Activated CD4-positive, alpha-beta T cell treated with anti-CD3 and anti-CD28 coated beads for 36 hours (primary cell): ENCODE data around the gene TSPAN17. TPM values are rescaled to one million over a fixed set of nuclear protein-coding genes. Genes with fewer than 3 reads are reported as not detected.
A peak's percentile ranks its signal among the peaks of the same experiment; 100 is the strongest.
"Not testable (repeated sequence)": the region's sequence is repeated elsewhere in the genome, so short reads cannot be mapped to it uniquely, and the experiment has no call there.

Experiments
- ATAC-seq: fragments of 200-7000 bp; cut with Tn5 transposase; one replicate; pipeline ENCODE4 v1.10.0; 2021; ENCODE audit warnings: mild to moderate bottlenecking, moderate library complexity
- CTCF ChIA-PET: fragments of 350-600 bp; sonication (Branson Sonifier 250); formaldehyde crosslinking; loops from one replicate; lab custom pipeline; 2021; ENCODE audit warnings: antibody characterized with exemption; lab: Charles Lee
- POLR2A ChIA-PET: fragments of 350-600 bp; sonication (Branson Sonifier 250); formaldehyde crosslinking; loops from one replicate; lab custom pipeline; 2021; ENCODE audit warnings: antibody characterized with exemption, inconsistent platforms; lab: Charles Lee
- DNase-seq: peaks from one replicate; pipeline ENCODE4 v3.0.0-alpha.2; 2020
- H3K27ac Mint-ChIP-seq: one replicate; pipeline ENCODE4 v1.8.0; 2021; ENCODE audit warnings: mixed read lengths
- H3K27me3 Mint-ChIP-seq: one replicate; pipeline ENCODE4 v1.8.0; 2021; ENCODE audit warnings: mixed read lengths
- H3K36me3 Mint-ChIP-seq: one replicate; pipeline ENCODE4 v1.8.0; 2021; ENCODE audit warnings: low read depth, mixed read lengths
- H3K4me1 Mint-ChIP-seq: one replicate; pipeline ENCODE4 v1.8.0; 2021; ENCODE audit warnings: mixed read lengths
- H3K4me3 Mint-ChIP-seq: one replicate; pipeline ENCODE4 v1.8.0; 2021; ENCODE audit warnings: mild to moderate bottlenecking, moderate library complexity, mixed read lengths
- H3K9me3 Mint-ChIP-seq: one replicate; pipeline ENCODE4 v1.8.0; 2021; ENCODE audit warnings: low read depth, mixed read lengths
- intact Hi-C, 2 experiments: fragments of 100-400 bp; cut with DNase I in 1 of 2; cut with micrococcal nuclease in 1 of 2; formaldehyde crosslinking; loops; one replicate each; pipeline versions ENCODE4 v1.14.2 to v1.15.1; 2022 to 2024; cut with DNase I, micrococcal nuclease
- microRNA-seq: library from miRNA; unstranded; fragments of <30 nt; microRNA quantifications from one replicate; pipeline ENCODE4 v1.2.0, GENCODE V29; 2021; ENCODE audit warnings: borderline replicate concordance
- total RNA-seq, 2 experiments: library from RNA; stranded (reverse); gene quantifications; one replicate each; pipeline ENCODE4 v1.2.3, GENCODE V29; 2021

TSPAN17 gene
- total RNA-seq, 2 experiments from 2014 or later = 19.4 to 25.2 TPM

- Mint-ChIP-seq H3K36me3 (no peaks in the 10 kb centered on the region), H3K4me3 (no peak overlapping the region), H3K27me3 (peaks cover 60% of the 10 kb centered on the region), H3K4me1 (no peaks in the 10 kb centered on the region), H3K27ac (no peak overlapping the region), H3K9me3 (no peaks in the 10 kb centered on the region)
- DNase-seq (no peak), ATAC-seq (no peak)
- CTCF ChIA-PET = interaction anchor here (0.6 to 0.7 kb wide), 3 partner anchors 45 to 1559 kb away, joined by 3 to 4 read pairs (median 3); no protein-coding TSS in a partner anchor
- POLR2A ChIA-PET = no interaction called here
- intact Hi-C loops = no loop called here
Observed at GRCh38 chr5:176697934-176698538, 50.8 kb downstream of the TSPAN17 start.

GRCh38 chr5:176699446-176699845 is 52.2 kb downstream of the TSPAN17 start:
- H3K27ac Mint-ChIP-seq, H3K4me3 Mint-ChIP-seq, intact Hi-C loops, H3K9me3 Mint-ChIP-seq, H3K36me3 Mint-ChIP-seq, ATAC-seq, H3K4me1 Mint-ChIP-seq, DNase-seq: not testable (repeated sequence)
- CTCF ChIA-PET = interaction anchor here (0.6 to 1.2 kb wide), 3 partner anchors 216 to 856 kb away, joined by 3 to 5 read pairs (median 3); no protein-coding TSS in a partner anchor
- POLR2A ChIA-PET = interaction anchor here (0.5 kb wide), 1 partner anchor 448 kb away, joined by 4 read pairs; no protein-coding TSS in a partner anchor
- peaks cover 51% of the 10 kb centered on the region for H3K27me3 Mint-ChIP-seq

GRCh38 chr5:176700239-176700847 is 53.1 kb downstream of the TSPAN17 start:
- H3K4me3 Mint-ChIP-seq = no peak overlapping the region
- H3K27me3 Mint-ChIP-seq = peaks cover 48% of the 10 kb centered on the region
- POLR2A ChIA-PET = no interaction called here
- intact Hi-C loops = no loop called here
- H3K9me3 Mint-ChIP-seq = no peaks in the 10 kb centered on the region
- DNase-seq = peak; percentile 49
- no peaks in the 10 kb centered on the region for H3K4me1 Mint-ChIP-seq
- ATAC-seq = peak; percentile 53
- H3K36me3 Mint-ChIP-seq = no peaks in the 10 kb centered on the region
- CTCF ChIA-PET = interaction anchor here (1.2 kb wide), 1 partner anchor 412 kb away, joined by 3 read pairs; no protein-coding TSS in a partner anchor
- no peak overlapping the region for H3K27ac Mint-ChIP-seq

- Mint-ChIP-seq H3K4me1 (no peaks in the 10 kb centered on the region), H3K27me3 (peaks cover 28% of the 10 kb centered on the region), H3K36me3 (no peaks in the 10 kb centered on the region), H3K9me3 (no peaks in the 10 kb centered on the region), H3K4me3 (no peak overlapping the region), H3K27ac (no peak overlapping the region)
- intact Hi-C loops = no loop called here
- ChIA-PET CTCF (interaction anchor here (1.1 kb wide), 1 partner anchor 42 kb away, joined by 4 read pairs; no protein-coding TSS in a partner anchor), POLR2A (no interaction called here)
- no peak for ATAC-seq
- no peak for DNase-seq
Observed at GRCh38 chr5:176702671-176703641, 55.7 kb downstream of the TSPAN17 start.

- intact Hi-C loops = no loop called here
- peaks cover 23% of the 10 kb centered on the region for H3K27me3 Mint-ChIP-seq
Observed at GRCh38 chr5:176703857-176704256, 56.6 kb downstream of the TSPAN17 start.

GRCh38 chr5:176704355-176704754 is 57.1 kb downstream of the TSPAN17 start:
- Mint-ChIP-seq H3K27ac (no peak overlapping the region), H3K4me1 (no peaks in the 10 kb centered on the region), H3K27me3 (peaks cover 23% of the 10 kb centered on the region), H3K36me3 (no peaks in the 10 kb centered on the region), H3K9me3 (no peaks in the 10 kb centered on the region), H3K4me3 (no peak overlapping the region)
- CTCF ChIA-PET = no interaction called here
- POLR2A ChIA-PET = no interaction called here
- intact Hi-C loops = no loop called here
- DNase-seq (no peak), ATAC-seq (no peak)

More at GRCh38 chr5:176703857-176704256, 56.6 kb downstream of the TSPAN17 start:
- Mint-ChIP-seq H3K4me1 (no peaks in the 10 kb centered on the region), H3K27ac (no peak overlapping the region), H3K4me3 (no peak overlapping the region), H3K9me3 (no peaks in the 10 kb centered on the region), H3K36me3 (no peaks in the 10 kb centered on the region)
- POLR2A ChIA-PET = no interaction called here
- ATAC-seq = no peak
- CTCF ChIA-PET = no interaction called here
- DNase-seq = no peak

GRCh38 chr5:176704817-176705216 is 57.5 kb downstream of the TSPAN17 start:
- no peak overlapping the region for H3K27ac Mint-ChIP-seq
- ChIA-PET POLR2A (no interaction called here), CTCF (no interaction called here)
- H3K4me1 Mint-ChIP-seq = no peaks in the 10 kb centered on the region
- H3K27me3 Mint-ChIP-seq = peaks cover 23% of the 10 kb centered on the region
- no peaks in the 10 kb centered on the region for H3K9me3 Mint-ChIP-seq
- H3K36me3 Mint-ChIP-seq = no peaks in the 10 kb centered on the region
- no peak overlapping the region for H3K4me3 Mint-ChIP-seq
- intact Hi-C loops = no loop called here
- DNase-seq (no peak), ATAC-seq (no peak)

Small RNA genes within 50 kb of the gene (microRNA-seq; reads per million reads assigned to microRNA genes)
- not detected for gene MIR4281

Other genes with a start within 250 kb of the TSPAN17 start
- 10 to 100 TPM; 39.3 to 47.8 TPM for gene CLTB, start 230.9 kb upstream of the TSPAN17 start, total RNA-seq
- 10 to 100 TPM; 37.6 to 44.8 TPM for gene FAF2, start 199.1 kb upstream of the TSPAN17 start, total RNA-seq
- 10 to 100 TPM; 61.6 to 62.9 TPM for gene RNF44, start 110.1 kb upstream of the TSPAN17 start, total RNA-seq
- gene CDHR2, start 98.1 kb upstream of the TSPAN17 start, total RNA-seq = under 1 TPM; 0.37 to 0.61 TPM
- gene GPRIN1, start 37.3 kb upstream of the TSPAN17 start, total RNA-seq = 1 to 10 TPM; 3.8 to 4.1 TPM
- gene SNCB, start 16.9 kb upstream of the TSPAN17 start, total RNA-seq = under 1 TPM; 0.46 to 0.55 TPM
- gene EIF4E1B, start 16.8 kb upstream of the TSPAN17 start, total RNA-seq = not detected
- not detected for gene UNC5A, start 163.1 kb downstream of the TSPAN17 start, total RNA-seq